ENCODE measurements around the gene PLET1. TPM values are rescaled to one million over a fixed set of nuclear protein-coding genes. Genes with fewer than 3 reads are reported as not detected.

The PLET1 gene
- total and polyA plus RNA-seq, 2 of the 4 experiments (the other 2 are of a cell fraction), result not detected

- CTCF ChIA-PET, result no interaction called here
- 80% methylated on average over 1 of the region's 1 CpG; no CpG with 5 or more reads in 1 of the 2 experiments for WGBS, 2 experiments (ENCODE audit: extremely low coverage in 2 of 2, insufficient read length in 1 of 2)
Observed at GRCh38 chr11:112273066-112273465, 12.4 kb upstream of the PLET1 start.

More at GRCh38 chr11:112273066-112273465, 12.4 kb upstream of the PLET1 start:
- H4K20me1 ChIP-seq (ENCODE audit: insufficient read depth, low read length), result no peaks in the 10 kb centered on the region
- no peak overlapping the region for H3K4me2 ChIP-seq (ENCODE audit: low read depth, low read length)
- no peak overlapping the region for H3K27ac ChIP-seq (ENCODE audit: insufficient read depth, low read length)
- H3K9me3 ChIP-seq (ENCODE audit: control insufficient read depth, insufficient read depth, low read length), result no peaks in the 10 kb centered on the region
- H2BK15ac ChIP-seq (ENCODE audit: low read depth, low read length), result no peak overlapping the region
- no peak overlapping the region for H3K4ac ChIP-seq (ENCODE audit: low read depth, low read length)
- no peak overlapping the region for H4K8ac ChIP-seq (ENCODE audit: low read depth in 2 of 2, low read length in 2 of 2)
- H2AK5ac ChIP-seq (ENCODE audit: low read depth, low read length), result no peak overlapping the region
- no peak overlapping the region for H2AFZ ChIP-seq (replicated peaks; ENCODE audit: low read length, poor library complexity)
- H2BK20ac ChIP-seq (ENCODE audit: low read depth, low read length), result no peak overlapping the region
- intact Hi-C loops (cut with micrococcal nuclease), result no loop called here
- BruUV-seq (replicated peaks), result no TSS peak
- H3K9ac ChIP-seq (ENCODE audit: low read depth, low read length), result no peak overlapping the region
- H3K9me1 ChIP-seq (ENCODE audit: insufficient read depth, low read length), result no peaks in the 10 kb centered on the region
- in situ Hi-C loops (cut with MboI; ENCODE audit: low sequenced_read_pairs), result loop anchor here (10.0 kb wide), 1 partner anchor 158 kb away; no protein-coding TSS in a partner anchor
- no peak overlapping the region for H3K23ac ChIP-seq (ENCODE audit: low read depth, low read length)
- no peak overlapping the region for H3K14ac ChIP-seq (replicated peaks; ENCODE audit: low read depth, low read length)
- no peak overlapping the region for H3K18ac ChIP-seq (ENCODE audit: low read depth, low read length)
- POLR2A ChIA-PET (ENCODE audit: unreplicated experiment), result no interaction called here
- dilution Hi-C loops (cut with HindIII; ENCODE audit: low sequenced_read_pairs, unreplicated experiment), result no loop called here
- H2AK9ac ChIP-seq (replicated peaks; ENCODE audit: low read depth, low read length, poor library complexity), result no peak overlapping the region
- H2BK5ac ChIP-seq (ENCODE audit: low read depth, low read length, poor library complexity, severe bottlenecking), result no peak overlapping the region
- DNase-seq, result no peak
- no peak overlapping the region for H2BK120ac ChIP-seq (ENCODE audit: low read depth, low read length)
- H3K56ac ChIP-seq (ENCODE audit: extremely low read depth, insufficient read depth, low read length), result no peak overlapping the region
- no peak for ATAC-seq (ENCODE audit: low read depth)
- peaks cover 2% of the 10 kb centered on the region; the same call in 1 of the 2 replicates for H3K4me1 ChIP-seq (ENCODE audit: control insufficient read depth, insufficient read depth, low read length)
- no peak overlapping the region for H3K4me3 ChIP-seq (ENCODE audit: insufficient read depth, low read depth, low read length)
- TF ChIP-seq USF2 (IDR thresholded peaks at IDR 0.05; ENCODE audit: low read depth, low read length), result no peak
- TF ChIP-seq RAD21 (IDR thresholded peaks at IDR 0.05; ENCODE audit: low read length), result no peak
- TF ChIP-seq MAZ (IDR thresholded peaks at IDR 0.05; ENCODE audit: borderline replicate concordance, low read depth, low read length), result no peak
- H3K27me3 ChIP-seq (ENCODE audit: control insufficient read depth, insufficient read depth, low read length), result no peaks in the 10 kb centered on the region
- no peak overlapping the region for H4K91ac ChIP-seq (ENCODE audit: insufficient read depth, low read depth, low read length)
- no peaks in the 10 kb centered on the region for H3K79me1 ChIP-seq (ENCODE audit: low read depth in 1 of 2, low read length in 2 of 2)
- no peaks in the 10 kb centered on the region for H3K36me3 ChIP-seq (ENCODE audit: control insufficient read depth, insufficient read depth, low read length)
- H4K5ac ChIP-seq (ENCODE audit: low read depth, low read length), result no peak overlapping the region
